Right hindlimb (tissue), 1 donor: ENCODE data around the gene OBSL1.

Source experiments
- DNase-seq: peaks from one replicate; pipeline ENCODE4 v3.0.0-alpha.2; 2018

OBSL1 gene

GRCh38 chr2:219571311-219572236, at the start of gene OBSL1:
OBSL1 (minus strand) TSS chr2:219571539; CDS start chr2:219571232, 307 bp downstream.
- peak; percentile 92 for DNase-seq

- no peak for DNase-seq
Measured at GRCh38 chr2:219620546-219620945, 49.2 kb upstream of the OBSL1 start.

GRCh38 chr2:219619235-219619634, 47.9 kb upstream of the OBSL1 start:
- no peak for DNase-seq

GRCh38 chr2:219618733-219619122, 47.4 kb upstream of the OBSL1 start:
- no peak for DNase-seq

GRCh38 chr2:219616550-219616949, 45.2 kb upstream of the OBSL1 start:
- DNase-seq, result no peak

- DNase-seq, result no peak
Measured at GRCh38 chr2:219615894-219616293, 44.6 kb upstream of the OBSL1 start.

GRCh38 chr2:219615036-219615435, 43.7 kb upstream of the OBSL1 start:
- DNase-seq, result no peak

- DNase-seq, result no peak
Measured at GRCh38 chr2:219614076-219614860, 42.9 kb upstream of the OBSL1 start.

- no peak for DNase-seq
Measured at GRCh38 chr2:219613461-219614070, 42.2 kb upstream of the OBSL1 start.

- no peak for DNase-seq
Measured at GRCh38 chr2:219612577-219613286, 41.4 kb upstream of the OBSL1 start.

- no peak for DNase-seq
Measured at GRCh38 chr2:219611866-219612576, 40.7 kb upstream of the OBSL1 start.

- no peak for DNase-seq
Measured at GRCh38 chr2:219611306-219611705, 40.0 kb upstream of the OBSL1 start.

GRCh38 chr2:219609149-219609750, 37.9 kb upstream of the OBSL1 start:
- no peak for DNase-seq

- no peak for DNase-seq
Measured at GRCh38 chr2:219608399-219608964, 37.1 kb upstream of the OBSL1 start.

GRCh38 chr2:219607931-219608330, 36.6 kb upstream of the OBSL1 start:
- DNase-seq, result no peak

- no peak for DNase-seq
Measured at GRCh38 chr2:219605607-219605954, 34.2 kb upstream of the OBSL1 start.

GRCh38 chr2:219603771-219604170, 32.4 kb upstream of the OBSL1 start:
- DNase-seq, result no peak

- no peak for DNase-seq
Measured at GRCh38 chr2:219598308-219599078, 27.2 kb upstream of the OBSL1 start.

GRCh38 chr2:219597552-219598307, 26.4 kb upstream of the OBSL1 start, which contains the start of gene STK11IP:
STK11IP (plus strand) TSS chr2:219597857; CDS start chr2:219598120, 263 bp downstream.
- peak; percentile 97 for DNase-seq
